GM12864 (cell line): Measurements from ENCODE around the gene PRKAB1.
A peak's percentile ranks its signal among the peaks of the same experiment; 100 is the strongest.
"Not testable (repeated sequence)": the region's sequence is repeated elsewhere in the genome, so short reads cannot be mapped to it uniquely, and the experiment has no call there.

Source experiments
- DNase-seq: peaks from one replicate; pipeline ENCODE4 v3.0.0-alpha.2; 2011; ENCODE audit warnings: low read depth
- H3K4me3 ChIP-seq: 2 replicates; pipeline ENCODE4 v1.5.1; 2011; ENCODE audit warnings: mild to moderate bottlenecking, low read depth, low read length, control low read depth
- TF ChIP-seq, protein P1 (sequence below): IDR thresholded peaks from 2 replicates; pipeline ENCODE4 v1.5.1; 2011; ENCODE audit warnings: low read depth, mild to moderate bottlenecking, moderate library complexity, low read length, control low read depth, inconsistent platforms; ENCODE audit errors: missing control alignments

PRKAB1 gene

DNA sequence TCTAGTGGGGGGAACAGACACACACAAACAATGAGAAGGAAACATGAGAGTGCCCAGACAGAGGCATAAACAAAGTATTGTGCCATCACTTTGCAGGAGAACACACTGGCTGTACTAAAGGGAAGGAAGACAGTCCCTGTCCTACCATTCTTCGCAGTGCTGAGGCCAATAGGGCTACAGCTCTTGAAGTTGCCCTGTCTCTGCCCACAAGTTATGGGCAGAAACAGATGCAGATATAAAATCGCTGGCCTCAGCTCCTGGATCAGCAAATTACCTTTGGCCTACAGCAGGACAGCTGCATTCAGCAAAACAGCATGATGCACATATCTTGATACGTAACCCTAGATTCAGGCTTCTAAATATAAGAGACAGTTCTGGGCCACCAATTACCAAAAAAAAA is 23.0 kb upstream of the PRKAB1 start:
- no peak overlapping the region for H3K4me3 ChIP-seq
- no peak for DNase-seq
- TF ChIP-seq, protein P1, sequence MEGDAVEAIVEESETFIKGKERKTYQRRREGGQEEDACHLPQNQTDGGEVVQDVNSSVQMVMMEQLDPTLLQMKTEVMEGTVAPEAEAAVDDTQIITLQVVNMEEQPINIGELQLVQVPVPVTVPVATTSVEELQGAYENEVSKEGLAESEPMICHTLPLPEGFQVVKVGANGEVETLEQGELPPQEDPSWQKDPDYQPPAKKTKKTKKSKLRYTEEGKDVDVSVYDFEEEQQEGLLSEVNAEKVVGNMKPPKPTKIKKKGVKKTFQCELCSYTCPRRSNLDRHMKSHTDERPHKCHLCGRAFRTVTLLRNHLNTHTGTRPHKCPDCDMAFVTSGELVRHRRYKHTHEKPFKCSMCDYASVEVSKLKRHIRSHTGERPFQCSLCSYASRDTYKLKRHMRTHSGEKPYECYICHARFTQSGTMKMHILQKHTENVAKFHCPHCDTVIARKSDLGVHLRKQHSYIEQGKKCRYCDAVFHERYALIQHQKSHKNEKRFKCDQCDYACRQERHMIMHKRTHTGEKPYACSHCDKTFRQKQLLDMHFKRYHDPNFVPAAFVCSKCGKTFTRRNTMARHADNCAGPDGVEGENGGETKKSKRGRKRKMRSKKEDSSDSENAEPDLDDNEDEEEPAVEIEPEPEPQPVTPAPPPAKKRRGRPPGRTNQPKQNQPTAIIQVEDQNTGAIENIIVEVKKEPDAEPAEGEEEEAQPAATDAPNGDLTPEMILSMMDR: no peak

DNA sequence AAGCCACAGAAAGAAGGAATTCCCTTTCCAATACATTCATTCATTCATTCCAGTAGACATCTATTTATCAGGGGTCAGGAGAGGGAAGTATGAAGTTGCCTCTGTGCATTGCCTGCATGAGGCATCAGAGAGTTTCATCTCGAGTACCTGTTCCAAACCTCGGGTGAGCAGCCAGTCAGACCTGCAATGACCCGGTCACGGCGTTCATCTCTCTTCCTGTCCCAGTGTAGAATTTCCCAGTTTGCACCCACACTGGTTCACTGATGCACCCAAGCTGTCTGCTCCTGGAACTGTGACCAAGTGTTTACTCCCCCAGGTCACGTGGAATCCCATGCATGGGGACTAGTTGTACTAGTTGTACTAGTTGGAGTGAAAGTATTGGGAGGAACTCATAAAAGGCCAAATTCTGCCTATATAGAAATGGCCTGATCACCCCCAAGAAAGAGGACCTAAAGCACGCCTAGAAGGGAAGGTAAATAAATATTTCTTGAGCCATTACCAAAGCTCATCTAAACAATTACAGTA is 22.3 kb upstream of the PRKAB1 start:
- no peak for DNase-seq
- TF ChIP-seq, protein P1: no peak
- no peak overlapping the region for H3K4me3 ChIP-seq

DNA sequence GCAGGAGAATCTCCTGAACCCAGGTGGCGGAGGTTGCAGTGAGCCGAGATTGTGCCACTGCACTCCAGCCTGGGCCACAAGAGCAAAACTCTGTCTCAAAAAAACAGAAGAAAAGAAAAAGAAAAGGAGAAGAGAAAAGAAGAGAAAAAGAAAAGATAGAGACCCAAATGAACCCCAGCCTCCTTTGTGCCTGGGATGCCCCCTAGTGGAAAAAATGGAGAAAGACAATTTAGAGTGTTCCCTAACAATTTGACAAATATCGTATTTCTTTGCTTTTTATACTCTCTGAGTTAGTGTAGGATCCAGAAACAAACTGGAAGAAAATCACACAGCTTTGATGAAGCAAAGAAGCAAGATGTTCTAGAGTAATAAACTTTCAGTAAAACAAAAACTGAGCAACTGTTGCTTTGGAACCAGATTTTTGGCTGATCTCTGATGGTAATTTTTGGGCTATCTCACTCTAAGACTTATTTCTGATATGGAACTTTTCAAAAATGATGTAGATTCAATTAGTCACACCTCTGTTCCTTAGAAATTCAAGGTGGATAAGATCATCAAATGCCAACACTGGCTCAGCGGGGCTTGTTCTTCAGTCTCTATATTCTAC is 18.6 kb upstream of the PRKAB1 start:
- H3K4me3 ChIP-seq: no peak overlapping the region
- TF ChIP-seq, protein P1: peak; percentile 75
- DNase-seq: no peak

DNA sequence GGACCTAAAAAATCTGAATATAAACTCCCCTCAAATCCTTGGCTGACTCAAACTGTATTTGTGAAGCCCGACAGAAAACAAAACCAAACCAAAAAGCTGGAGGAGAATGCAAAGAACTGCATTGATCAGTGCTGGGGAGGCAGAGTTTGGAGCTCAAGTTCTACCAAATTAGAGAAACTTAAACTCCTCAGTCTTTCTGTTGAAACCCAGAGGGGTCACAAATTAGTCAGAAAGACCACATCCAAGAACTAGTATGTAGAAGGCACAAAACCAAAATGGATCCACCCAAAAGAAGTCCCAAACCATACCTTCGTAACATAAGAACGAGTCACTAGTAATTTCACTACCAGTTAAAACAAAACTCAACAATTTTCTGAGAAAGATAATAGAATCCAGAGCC is 15.3 kb upstream of the PRKAB1 start:
- H3K4me3 ChIP-seq: no peak overlapping the region
- TF ChIP-seq, protein P1: no peak
- DNase-seq: no peak

DNA sequence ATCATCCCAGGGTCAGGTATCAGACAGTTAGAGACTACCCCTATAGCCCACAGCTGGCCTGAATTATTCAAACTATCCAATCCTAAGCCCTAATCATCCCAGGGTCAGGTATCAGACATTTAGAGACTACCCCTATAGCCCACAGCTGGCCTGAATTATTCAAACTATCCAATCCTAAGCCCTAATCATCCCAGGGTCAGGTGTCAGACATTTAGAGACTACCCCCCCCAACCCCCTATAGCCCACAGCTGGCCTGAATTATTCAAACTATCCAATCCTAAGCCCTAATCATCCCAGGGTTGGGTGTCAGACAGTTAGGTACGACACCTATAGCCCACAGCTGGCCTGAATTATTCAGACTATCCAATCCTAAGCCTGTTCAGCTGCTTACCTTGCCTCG is 10.9 kb upstream of the PRKAB1 start:
- not testable (repeated sequence) for H3K4me3 ChIP-seq, DNase-seq

DNA sequence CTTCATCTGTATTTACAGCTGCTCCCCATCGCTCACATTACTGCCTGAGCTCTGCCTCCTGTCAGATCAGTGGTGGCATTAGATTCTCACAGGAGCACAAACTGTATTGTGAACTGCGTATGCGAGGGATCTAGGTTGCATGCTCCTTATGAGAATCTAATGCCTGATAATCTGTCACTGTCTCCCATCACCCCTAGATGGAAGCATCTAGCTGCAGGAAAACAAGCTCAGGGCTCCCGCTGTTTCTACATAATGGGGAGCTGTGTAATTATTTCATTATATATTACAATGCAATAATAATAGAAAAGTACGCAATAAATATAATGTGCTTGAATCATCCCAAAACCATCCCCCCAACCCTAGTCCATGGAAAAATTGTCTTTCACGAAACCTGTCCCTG is 9.8 kb upstream of the PRKAB1 start:
- H3K4me3 ChIP-seq, DNase-seq: not testable (repeated sequence)

DNA sequence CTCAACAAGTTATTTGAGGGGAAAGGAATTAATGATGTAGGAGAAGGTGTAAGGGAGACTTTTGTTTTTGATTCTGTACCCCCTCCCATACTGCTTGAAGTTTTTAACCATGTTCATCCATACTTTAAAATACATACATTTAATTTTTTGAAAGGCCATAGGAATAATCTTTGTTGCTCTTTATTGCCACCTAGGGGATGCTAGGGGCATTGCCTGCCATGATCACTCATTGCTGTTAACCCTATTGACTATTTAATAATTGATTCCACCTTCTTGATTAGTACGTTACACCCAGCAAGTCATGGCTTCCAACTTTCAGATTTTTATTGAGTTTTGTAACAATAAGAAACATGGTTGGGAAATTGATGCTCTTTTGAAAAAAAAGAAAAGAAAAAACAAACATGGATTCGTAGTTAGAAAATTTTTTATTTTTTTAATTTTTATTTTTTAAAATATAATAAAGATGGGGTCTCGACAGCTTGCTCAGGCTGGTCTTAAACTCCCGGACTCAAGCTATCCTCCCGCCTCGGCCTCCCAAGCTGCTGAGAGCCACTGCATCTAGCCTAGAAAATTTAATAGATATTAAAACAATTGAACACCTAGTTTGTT is 8.5 kb upstream of the PRKAB1 start:
- TF ChIP-seq, protein P1: peak; percentile 82
- no peak for DNase-seq
- no peak overlapping the region for H3K4me3 ChIP-seq

DNA sequence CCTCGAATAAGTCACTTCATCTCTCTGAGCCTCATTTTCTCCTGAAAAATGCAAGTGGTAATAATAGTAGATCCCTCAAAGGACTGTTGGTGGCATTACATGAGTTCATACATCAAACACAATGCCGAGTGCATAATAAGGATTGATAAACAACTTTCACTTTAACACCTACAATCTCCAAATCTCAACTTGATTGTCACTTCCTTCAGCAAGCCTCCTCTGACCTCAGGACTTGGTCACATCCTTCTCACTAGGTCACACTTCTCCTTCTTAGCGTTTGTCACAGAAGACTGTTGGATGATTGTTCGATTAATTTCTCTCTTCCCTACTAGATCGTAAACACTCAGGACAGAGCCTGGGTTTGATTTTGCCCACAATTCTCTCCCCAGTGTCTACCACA is 7.9 kb upstream of the PRKAB1 start:
- no peak overlapping the region for H3K4me3 ChIP-seq
- DNase-seq: no peak
- TF ChIP-seq, protein P1: no peak
